DND-41 (cell line): ENCODE measurements around the gene REPS2.

ENCODE experiments used
- CTCF ChIP-seq: IDR thresholded peaks from 2 replicates; pipeline ENCODE4 v1.5.1; 2012; ENCODE audit warnings: borderline replicate concordance, low read length, moderate library complexity, mild to moderate bottlenecking; ENCODE audit not compliant: poor library complexity, severe bottlenecking; ENCODE audit errors: extremely low read depth
- EZH2 ChIP-seq: IDR thresholded peaks from 3 replicates; pipeline ENCODE4 v1.6.1; 2012; ENCODE audit warnings: borderline replicate concordance, low read depth, mild to moderate bottlenecking, moderate library complexity, low read length, inconsistent platforms; ENCODE audit not compliant: severe bottlenecking

GRCh38 chrX:16931371-16931770 lies 15.1 kb upstream of the REPS2 start:
- no peak for TF ChIP-seq CTCF
- no peak for TF ChIP-seq EZH2
